Stimulated activated CD8-positive, alpha-beta memory T cell treated with anti-CD3 and anti-CD28 coated beads, Interleukin-12 subunit alpha, Interleukin-12 subunit beta, amount 100 ng/mL, for 24 hours (primary cell): ENCODE measurements around the gene CSMD2.

Experiments used
- DNase-seq: peaks from one replicate; pipeline ENCODE4 v3.0.0-alpha.2; 2020; ENCODE audit errors: extremely low read depth

Gene CSMD2

DNA sequence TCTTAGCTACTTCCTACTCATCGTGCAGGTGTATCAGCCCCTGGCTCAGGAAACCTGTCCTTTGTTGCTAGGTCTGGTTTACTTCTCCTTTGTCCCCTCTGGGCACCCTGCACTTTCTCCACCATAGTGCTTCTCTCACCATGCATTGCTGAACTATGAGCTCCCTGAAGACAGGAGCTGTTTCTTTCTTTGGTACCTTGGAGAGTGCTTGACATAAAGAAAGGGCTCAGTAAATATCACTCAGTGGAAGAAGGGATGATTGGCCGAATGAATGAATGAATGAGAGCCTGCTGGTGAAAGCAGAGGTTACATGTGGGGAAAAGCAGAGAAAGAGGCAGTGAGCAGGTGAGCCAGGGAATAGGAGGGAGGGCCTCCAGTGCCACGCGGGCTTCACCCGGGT, 310.9 kb downstream of the CSMD2 start:
- no peak for DNase-seq

DNA sequence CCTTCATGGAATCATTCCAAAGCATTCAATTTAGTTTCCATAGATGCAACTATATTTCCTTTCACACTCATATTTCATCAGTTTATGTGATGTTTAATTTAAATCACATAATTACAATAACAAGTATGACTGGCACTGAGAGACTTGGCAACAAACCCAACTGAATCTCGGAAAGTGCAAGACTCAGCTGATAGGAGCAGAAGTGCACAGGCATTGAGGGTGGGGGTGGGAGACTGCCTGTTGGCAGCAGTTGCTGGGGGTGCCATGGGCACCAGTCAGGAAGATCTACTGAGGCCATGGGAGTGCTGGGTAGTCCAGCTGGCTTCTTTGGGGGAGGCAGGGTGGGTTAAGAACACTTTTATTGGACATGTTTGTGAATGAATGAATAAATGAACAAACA, 311.6 kb downstream of the CSMD2 start:
- DNase-seq, result no peak

DNA sequence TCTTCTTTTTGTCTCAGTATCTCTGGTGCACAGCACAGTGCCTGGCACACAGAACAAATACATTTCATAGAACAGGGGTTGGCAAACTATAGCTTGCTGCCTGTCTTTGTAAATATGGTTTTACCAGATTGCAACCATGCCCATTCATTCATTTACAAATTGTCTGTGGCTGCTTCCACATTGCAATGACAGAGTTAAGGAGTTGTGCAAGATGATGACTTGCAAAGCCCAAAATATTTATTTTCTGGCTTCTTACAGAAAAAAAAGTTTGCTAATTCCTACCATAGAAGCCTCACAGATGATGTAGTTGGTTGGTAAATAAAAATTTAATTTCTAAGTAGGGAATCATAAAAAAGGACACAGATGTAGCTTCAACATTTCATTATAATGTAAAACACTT, 312.3 kb downstream of the CSMD2 start:
- no peak for DNase-seq

DNA sequence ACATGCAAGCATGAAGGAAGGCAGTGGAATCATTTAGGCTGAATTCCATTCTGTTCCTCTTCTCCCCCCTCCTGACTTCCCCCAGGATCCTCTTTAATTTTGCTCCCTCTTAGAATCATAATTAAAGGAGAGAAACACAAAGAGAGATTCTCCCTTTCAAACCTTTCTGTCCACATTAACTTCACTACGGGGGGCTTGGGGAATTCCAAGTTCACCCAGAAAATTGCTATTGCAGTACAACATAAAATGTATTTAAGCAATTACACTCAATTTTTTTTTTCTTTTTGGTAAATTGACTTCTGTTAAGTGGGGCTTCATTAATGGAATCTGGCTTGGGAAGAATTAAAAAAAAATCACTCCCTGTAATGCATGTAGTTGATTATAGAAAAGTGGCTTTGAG, 314.5 kb downstream of the CSMD2 start:
- DNase-seq, result no peak

DNA sequence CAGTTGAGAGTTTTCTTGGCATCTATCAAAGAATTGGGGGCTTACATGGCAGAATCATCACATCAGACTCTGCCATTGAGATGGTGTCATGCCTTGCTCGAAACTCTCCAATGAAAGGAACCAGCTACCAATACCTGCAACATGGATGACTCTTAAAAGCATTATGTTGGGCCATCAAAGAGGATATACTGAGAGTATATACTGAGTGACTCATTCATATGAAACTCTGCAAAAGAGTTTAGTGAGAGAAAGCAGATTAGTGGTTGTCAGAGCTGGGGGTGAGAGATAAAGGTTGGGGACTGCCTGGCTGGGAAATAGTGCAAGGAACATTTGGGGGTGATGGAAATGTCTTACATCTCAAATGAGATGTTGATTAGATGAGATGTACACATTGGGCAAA, 315.8 kb downstream of the CSMD2 start:
- DNase-seq, result no peak

DNA sequence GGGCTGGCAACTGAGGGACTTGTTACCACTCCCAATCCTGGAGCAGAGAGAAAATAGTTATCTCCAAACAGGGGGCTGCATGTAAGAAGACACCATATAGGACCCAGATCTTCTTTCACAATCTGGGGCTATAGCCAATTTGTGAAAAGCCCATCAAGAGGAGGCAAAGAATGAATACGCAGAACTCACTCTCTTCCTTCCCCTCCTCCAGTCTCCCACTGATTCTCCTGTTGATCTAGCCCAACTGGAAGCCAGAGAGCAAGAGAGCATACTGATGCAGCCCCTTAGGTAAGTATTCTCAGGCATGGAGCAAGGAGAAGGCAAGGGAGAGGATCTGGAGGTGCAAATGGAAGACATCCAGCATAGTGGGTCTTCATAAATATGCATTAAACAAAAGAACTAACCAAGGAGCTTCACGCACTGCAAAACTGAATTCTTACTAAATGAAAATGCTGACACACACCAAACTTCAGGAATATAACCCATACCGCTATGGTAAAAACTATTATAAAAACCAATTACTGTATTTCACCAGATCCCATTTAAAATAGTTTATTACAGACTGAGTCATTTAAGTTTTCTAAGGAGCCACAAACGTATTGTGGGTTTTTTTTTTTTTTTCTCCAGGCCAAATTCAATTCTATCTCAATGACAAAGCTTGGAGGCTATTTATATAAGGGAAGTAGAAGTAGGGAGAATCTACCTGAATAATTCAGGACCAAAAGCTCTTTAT, 316.7 kb downstream of the CSMD2 start:
- DNase-seq, result no peak

DNA sequence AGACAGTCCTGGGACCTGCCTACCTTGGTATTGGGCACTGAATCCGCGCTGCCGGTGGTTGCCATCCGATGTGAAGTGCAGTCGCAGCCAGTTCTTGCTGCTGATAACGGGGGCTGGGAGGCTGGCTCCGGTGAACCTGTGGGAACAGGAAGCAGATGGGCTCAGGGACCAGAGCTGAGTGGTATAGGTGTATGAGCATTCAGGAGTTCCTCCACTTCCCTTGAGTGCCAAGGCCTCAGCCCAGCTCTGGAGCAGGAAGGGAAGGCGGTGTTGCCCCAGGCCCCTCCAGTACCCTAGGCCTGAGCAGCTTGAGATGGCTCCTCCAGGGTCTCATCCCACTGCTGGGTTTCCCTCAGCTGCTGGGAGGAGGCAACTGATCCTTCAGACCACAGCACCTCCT, 318.2 kb downstream of the CSMD2 start:
- no peak for DNase-seq

DNA sequence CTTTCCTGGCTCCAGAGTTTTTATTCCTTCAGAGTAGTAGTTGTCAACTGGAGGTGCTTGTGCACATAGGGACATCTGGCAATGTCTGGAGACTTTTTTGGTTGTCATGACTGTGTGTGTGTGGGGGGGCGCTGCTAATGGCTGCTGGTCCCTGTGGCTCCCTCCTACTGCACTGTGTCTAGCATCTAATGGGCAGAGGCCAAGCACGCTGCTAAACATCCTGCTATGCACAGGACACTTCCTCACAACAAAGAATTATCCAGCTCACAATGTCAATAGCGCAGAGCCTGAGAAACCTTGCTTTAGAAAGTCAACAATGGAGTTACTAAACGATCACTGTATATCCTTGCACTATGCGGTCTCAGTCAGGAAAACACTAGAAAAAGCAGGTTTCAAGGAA, 320.9 kb downstream of the CSMD2 start:
- no peak for DNase-seq

DNA sequence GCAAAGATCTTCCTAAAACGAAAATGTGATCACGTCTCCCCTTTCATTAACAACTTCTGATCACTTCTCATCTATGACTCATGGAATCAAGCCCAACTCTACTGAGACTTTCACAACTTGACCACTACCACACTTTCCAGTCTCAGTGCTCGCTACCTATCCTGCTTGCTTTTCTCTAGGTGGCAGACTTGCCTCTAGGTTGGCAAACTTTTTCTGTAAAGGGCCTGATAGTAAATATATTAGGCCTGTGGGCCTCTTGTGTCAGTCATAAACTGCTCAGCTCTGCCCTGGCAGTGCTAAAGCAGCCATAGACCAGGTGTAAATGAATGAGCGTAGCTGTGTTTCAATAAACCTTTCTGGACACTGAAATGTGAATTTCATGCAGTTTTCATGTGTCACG, 322.7 kb downstream of the CSMD2 start:
- no peak for DNase-seq

DNA sequence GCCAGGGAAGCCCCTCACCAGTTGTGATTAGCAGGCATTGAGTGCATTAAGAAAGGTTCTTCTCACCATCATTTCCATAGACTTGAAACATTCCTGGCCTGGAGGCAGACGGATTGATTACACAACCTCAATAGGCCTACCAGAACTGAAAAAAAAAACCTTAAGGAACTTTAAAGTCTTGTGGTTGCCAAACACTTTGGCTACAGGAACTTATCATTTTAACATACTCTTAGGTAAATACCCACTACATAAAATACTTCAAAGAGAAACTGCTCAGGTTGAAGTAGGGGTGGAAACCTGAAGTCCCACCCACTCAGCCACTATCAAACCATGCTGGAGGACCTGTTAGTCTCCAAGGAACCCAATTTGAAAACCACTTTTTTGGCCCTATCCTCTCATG, 323.5 kb downstream of the CSMD2 start:
- no peak for DNase-seq

DNA sequence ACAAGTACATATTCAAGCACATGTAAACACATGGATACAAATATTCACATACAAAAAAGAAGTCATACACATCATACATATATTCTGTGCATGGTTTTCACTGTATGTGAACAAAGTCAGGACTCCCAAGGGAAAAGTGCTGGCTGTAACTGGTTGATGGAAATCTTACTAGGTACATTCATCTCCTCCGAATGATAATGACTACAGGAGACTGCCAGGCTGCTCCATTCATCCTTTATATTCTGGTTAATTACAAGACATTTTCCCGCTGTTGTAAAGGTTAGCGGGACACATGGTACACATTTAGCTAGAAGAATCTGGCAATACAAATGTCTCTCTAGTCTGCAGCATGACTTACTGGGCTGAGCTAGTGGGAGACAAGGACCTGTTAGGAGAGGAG, 327.4 kb downstream of the CSMD2 start:
- DNase-seq, result no peak

DNA sequence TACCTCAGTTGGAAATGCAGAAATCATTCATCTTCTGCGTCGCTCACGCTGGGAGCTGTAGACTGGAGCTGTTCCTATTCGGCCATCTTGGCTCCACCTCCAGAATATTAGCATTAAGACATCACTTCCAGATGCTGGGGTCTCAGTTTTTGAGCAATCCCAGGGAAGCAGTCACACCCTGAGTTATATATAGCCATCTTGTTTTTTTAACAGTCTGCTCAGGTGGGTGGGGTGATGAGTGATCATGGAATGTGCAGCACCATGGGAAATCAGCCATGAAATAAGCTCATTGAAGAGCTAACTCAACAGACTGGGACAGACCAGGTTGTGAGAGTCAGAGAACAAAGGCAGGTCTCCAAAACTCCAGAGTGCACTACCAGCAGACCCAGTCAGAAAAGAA, 328.1 kb downstream of the CSMD2 start:
- no peak for DNase-seq

DNA sequence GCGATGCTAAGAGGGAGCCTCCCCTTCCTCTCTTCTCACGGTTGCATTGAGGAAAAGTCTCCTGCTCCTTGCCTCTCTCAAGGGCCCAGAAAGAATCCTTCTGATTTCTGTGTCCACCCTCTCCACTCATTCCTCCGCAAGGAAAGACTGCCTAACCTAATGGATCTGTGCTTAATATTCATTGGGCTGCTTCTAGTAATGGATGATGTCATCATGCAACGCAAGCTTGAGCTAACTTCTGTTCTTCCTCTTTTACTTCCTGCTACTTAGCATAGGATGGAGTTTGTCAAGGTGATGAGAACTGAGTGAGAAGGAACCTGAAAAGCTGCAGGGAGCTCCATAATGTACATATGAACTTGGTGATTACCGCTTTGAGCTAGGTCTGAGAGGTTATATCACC, 336.4 kb downstream of the CSMD2 start:
- DNase-seq, result no peak

DNA sequence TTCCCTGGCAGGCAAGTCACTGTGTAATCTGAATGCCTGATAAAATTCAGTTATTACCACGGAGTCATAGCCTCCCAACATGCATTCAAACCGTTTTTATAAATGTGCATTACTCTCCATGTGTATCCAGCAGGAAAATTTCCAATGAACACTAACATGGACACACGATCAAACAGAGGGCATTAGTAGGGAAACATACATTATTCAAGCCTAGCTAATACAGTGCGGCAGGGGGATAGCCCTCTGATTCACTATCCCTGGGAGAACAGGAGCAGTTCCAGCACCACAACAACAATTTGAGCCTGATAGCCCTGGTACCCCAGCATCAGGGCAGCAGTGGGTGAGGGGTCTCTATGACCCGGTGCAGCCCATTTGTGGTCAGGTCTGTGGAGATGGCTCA, 337.0 kb downstream of the CSMD2 start:
- no peak for DNase-seq

DNA sequence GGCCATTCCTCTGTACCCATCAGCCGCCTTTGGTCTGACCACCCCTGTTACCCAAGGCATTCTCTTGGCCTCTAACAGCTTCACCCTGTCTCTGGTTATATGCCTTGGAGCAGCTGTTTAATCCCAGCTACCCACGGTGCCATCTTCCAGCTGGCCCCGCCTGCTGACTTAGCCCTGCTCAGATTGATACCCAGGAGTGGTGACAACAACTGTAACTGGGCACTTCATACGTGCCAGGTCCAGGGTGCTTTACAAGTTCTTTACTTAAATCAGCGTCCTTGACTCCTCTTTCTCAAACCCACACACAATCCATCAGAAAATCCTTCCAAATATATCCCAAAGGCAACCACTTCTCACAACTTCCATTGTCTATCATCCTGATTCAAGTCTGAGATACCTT, 338.3 kb downstream of the CSMD2 start:
- no peak for DNase-seq

DNA sequence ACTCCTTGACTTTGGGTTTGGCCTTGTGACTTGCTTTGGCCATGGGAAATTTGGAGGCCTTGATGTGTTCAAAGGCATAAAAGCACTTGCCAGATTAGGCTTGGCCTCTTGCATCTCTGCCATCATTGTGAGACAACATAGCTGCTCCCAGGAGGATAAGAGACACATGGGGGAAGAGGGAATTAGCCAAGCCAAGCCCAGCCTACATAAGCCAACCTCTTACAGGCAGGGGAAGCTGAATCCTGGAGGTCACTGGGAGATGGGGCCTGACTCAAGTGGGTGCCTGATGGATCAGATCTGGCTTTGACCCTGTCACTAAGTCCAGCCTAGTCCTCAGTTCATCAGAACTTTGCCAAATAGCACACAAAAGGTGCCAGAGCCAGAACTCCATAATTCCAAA, 338.7 kb downstream of the CSMD2 start:
- DNase-seq, result no peak

DNA sequence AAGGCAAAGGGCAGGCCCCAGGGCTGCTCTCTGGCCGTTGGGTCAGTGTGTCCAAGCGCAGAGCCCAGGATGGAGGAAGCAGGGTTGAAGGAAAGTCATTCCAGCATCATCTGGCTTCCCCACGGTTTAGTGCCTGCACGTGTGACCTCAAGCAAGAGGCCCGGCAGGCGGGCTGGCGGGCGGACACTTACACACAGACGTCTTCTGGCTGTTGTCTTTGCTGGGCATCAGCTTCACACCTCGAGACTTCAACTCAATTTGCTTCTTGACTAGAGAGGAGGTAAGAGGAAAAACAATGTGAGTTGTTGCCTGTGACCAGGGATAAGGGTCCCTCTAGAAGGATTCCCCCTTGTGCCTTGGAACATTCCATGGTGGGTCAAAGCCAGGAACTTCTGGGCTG, 339.5 kb downstream of the CSMD2 start:
- no peak for DNase-seq

DNA sequence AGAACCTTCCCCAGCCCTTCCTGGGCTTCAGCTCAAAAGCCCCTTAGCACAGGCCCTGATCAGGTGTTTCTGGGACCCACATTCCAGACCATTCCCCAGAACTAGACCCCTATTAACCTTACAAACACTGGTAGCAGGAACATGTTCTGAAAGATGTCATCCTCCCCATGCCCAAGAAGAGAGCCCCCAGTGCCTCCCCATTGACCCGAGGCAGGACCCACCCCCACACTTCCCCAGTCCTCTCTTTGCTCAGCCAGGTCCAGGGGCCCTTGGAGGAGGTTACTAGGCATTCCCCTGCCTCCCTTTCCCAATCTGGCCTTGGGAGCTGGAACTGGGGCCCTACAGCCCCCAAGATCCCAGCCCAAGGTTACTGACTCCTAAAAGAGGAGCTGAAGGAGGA, 340.1 kb downstream of the CSMD2 start:
- no peak for DNase-seq

DNA sequence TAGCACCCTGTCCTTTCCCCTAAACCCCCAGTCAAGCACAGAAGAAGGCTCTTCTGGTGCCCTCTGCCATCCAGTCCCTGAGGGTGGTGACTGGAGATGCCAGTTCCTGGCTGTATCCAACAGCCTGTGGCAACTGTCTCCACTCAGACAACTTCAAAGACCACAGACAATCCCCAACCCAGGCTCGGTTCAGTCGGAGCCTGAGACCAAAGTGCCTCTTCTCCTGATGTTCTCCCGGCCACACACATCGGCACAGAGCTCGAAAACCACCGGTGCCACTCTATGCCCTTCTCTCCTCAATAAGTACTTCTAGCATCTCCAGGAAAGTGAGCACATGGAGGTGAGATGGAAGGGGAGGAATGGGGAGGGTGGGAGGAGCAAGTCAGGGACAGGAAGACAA, 340.7 kb downstream of the CSMD2 start:
- no peak for DNase-seq

DNA sequence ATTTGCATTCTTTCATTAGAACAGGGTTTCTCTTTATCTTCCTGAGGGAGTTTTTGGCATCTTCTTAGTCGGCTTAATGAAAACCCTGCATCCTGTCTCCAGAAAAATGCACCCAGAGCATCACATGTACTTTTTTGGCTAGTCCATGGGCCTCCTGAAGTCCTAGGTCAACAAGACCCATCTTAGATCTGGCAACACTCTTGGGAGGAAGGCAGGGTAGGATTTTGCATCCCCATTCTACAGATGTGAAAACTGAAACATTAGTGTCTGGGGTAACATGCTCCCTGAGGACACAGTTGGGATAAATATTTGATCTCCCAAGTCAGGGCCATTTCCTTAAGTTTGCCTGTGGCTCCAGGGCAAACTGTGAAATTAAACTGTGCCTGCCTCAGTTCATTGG, 341.2 kb downstream of the CSMD2 start:
- DNase-seq, result no peak

DNA sequence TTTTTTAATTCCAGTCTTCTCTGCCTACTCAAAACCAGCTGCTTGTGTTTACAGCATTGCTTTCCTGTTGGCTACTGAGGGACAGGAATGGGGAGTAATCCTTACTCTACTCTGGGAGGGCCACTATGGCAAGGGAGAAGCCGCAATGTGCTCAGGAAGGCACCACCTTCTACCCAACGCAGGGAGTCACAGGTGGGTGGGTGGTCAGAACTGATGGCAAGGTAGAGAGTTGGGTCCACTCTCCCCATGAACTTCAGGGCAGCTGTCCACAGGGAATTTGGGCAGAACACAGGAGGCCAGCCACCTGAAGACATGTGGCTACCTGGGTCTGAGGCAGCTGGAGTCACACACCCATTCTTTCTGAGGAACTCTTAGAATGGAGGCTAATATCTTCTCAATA, 341.6 kb downstream of the CSMD2 start:
- DNase-seq, result no peak

DNA sequence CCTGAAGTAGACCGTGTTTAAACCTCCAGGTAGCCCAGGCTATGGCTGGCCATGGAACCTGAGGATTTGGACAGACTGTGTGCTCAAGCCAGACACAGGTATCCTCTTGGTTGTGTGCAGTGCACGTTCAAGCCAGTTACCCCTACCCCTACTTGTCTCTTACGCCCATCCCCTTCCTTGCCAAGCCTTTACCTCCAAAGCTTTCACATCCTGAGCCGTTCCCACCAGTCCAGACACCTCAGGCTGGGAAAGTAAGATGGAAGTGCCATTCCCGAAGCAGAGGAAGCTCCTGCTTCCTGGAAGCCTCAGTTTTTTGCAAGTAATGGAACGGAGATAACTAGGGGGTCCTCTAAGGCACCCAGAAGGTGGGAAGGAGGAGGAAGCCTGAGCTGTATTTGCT, 342.6 kb downstream of the CSMD2 start:
- no peak for DNase-seq

DNA sequence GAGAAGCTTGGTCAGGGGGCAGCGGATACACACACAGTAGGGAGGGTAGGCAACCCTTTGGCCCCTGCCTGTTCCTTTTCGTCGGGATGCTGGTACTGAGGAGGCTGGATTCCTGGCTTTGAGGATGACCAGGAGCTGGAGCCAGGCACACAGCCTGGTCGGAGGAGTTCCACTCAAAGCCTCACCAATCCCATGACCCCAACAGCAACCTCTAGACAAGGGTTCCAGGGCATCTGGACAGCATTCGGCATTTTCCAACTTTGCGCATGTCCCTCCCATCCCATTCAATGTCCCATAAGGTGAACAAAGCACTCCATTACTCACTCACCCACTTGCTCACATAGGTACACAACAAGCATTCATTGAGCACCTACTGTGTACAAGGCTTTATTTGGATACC, 343.7 kb downstream of the CSMD2 start:
- DNase-seq, result no peak

DNA sequence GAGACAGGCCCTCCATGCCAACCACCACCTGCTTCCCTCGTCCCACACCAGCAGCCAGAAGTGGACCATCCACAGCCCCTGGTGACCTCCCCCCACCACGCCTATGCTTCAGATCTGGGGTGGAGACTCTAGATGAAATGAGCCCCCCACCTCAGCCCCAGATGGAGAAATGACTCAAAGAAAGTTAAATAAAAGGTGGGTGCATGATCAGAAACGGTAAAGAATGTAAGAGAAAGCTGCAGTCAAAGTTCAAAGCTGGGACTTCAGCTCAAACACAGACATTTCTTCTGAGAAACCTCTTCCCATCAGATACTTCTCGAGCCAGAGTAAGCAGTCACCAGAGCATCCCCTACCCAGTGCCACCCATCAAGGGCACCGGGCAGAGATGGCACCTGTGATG, 344.2 kb downstream of the CSMD2 start:
- DNase-seq, result no peak

DNA sequence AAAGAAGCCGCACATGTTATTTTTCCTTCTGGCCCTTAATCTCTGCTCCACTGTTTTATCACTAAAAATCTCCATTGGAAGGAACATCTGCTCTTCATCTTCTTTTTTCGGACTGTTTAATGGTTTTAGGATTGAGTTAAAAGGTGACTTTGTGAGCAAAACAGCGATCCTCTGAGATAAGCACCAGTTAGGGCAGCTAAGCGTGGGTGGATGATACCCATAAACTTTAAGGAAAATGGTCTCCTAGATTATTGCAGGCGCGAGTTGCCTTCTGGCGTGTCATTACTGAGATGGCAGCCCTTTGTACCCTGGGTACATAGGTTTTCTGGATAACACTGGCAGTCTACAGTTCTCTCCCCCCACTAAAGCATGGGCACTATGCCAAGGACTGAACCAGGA, 345.1 kb downstream of the CSMD2 start:
- DNase-seq, result no peak
